Measurements from ENCODE around the gene OTOA.

- TF ChIP-seq, protein P1, sequence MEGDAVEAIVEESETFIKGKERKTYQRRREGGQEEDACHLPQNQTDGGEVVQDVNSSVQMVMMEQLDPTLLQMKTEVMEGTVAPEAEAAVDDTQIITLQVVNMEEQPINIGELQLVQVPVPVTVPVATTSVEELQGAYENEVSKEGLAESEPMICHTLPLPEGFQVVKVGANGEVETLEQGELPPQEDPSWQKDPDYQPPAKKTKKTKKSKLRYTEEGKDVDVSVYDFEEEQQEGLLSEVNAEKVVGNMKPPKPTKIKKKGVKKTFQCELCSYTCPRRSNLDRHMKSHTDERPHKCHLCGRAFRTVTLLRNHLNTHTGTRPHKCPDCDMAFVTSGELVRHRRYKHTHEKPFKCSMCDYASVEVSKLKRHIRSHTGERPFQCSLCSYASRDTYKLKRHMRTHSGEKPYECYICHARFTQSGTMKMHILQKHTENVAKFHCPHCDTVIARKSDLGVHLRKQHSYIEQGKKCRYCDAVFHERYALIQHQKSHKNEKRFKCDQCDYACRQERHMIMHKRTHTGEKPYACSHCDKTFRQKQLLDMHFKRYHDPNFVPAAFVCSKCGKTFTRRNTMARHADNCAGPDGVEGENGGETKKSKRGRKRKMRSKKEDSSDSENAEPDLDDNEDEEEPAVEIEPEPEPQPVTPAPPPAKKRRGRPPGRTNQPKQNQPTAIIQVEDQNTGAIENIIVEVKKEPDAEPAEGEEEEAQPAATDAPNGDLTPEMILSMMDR (IDR thresholded peaks at IDR 0.05; ENCODE audit: extremely low read depth in 1 of 2, insufficient read depth in 1 of 2, low read depth in 1 of 2, low read length in 2 of 2): no peak
- TF ChIP-seq, protein P2, sequence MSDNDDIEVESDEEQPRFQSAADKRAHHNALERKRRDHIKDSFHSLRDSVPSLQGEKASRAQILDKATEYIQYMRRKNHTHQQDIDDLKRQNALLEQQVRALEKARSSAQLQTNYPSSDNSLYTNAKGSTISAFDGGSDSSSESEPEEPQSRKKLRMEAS (IDR thresholded peaks at IDR 0.05; ENCODE audit: insufficient read depth, insufficient read length): no peak
- no peak for TF ChIP-seq EZH2 (IDR thresholded peaks at IDR 0.05; ENCODE audit: borderline replicate concordance, low read depth, low read length, severe bottlenecking)
- no peak for TF ChIP-seq POLR2A (IDR thresholded peaks at IDR 0.05; ENCODE audit: low read depth, low read length)
- no peak for TF ChIP-seq POLR2AphosphoS5 (IDR thresholded peaks at IDR 0.05; ENCODE audit: insufficient read depth, low read depth, low read length)
Observed at GRCh38 chr16:21641916-21642315, 21.9 kb upstream of the OTOA start.

Measured in endothelial cell of umbilical vein (primary cell).